SU-DHL-6 (cell line): ENCODE measurements around the gene CTR9.

Source experiments
- CTCF ChIP-seq: fragments of 200-600 bp; sonication (generic); IDR thresholded peaks from one replicate; pipeline ENCODE4 v1.5.1; 2017; ENCODE audit warnings: antibody characterized with exemption, mild to moderate bottlenecking, low read length, moderate library complexity; ENCODE audit not compliant: insufficient read depth, poor library complexity, severe bottlenecking
- EZH2phosphoT487 ChIP-seq: fragments of 200-600 bp; sonication (generic), shearing (Covaris generic); conservative IDR thresholded peaks from 2 replicates; pipeline ENCODE4 v1.6.1; 2018; ENCODE audit warnings: mild to moderate bottlenecking, antibody characterized with exemption, low read length, moderate library complexity, mixed read lengths

GRCh38 chr11:10758957-10759356 is 7.9 kb downstream of the CTR9 start:
- TF ChIP-seq CTCF (peak; percentile 48), EZH2phosphoT487 (no peak)
